Natural killer cell treated with Interleukin-12 subunit alpha and Interleukin-12 subunit beta and Interleukin-15 and Interleukin-18, amount 100 ng/mL, for 72 hours (primary cell): Measurements from ENCODE around the gene EGFR. TPM values are rescaled to one million over a fixed set of nuclear protein-coding genes. Genes with fewer than 3 reads are reported as not detected.

Source experiments
- ATAC-seq, 2 donors: fragments of 150-1000 bp; cut with Tn5 transposase in 1 of 2; sonication (Bioruptor Pico), chemical (Tn5 transposase) in 1 of 2; 2 replicates each; pipeline ENCODE4 v1.10.0; 2021
- DNase-seq: peaks from one replicate; pipeline ENCODE4 v3.0.0; 2022; ENCODE audit warnings: low spot score
- H3K27ac Mint-ChIP-seq, 2 donors: 1 replicate in 1 of 2; 2 replicates in 1 of 2; pipeline ENCODE4 v1.8.0; 2022; ENCODE audit warnings: mixed read lengths in 2 of 2, mild to moderate bottlenecking in 1 of 2, moderate library complexity in 1 of 2
- H3K27me3 Mint-ChIP-seq, 2 donors: 1 replicate in 1 of 2; 2 replicates in 1 of 2; pipeline ENCODE4 v1.8.0; 2022; ENCODE audit warnings: mixed read lengths in 2 of 2
- H3K36me3 Mint-ChIP-seq: one replicate; pipeline ENCODE4 v1.8.0; 2022; ENCODE audit warnings: mixed read lengths
- H3K4me1 Mint-ChIP-seq, 2 donors: 1 replicate in 1 of 2; 2 replicates in 1 of 2; pipeline ENCODE4 v1.8.0; 2022; ENCODE audit warnings: low read depth in 2 of 2, mixed read lengths in 2 of 2, mild to moderate bottlenecking in 1 of 2
- H3K4me3 Mint-ChIP-seq: one replicate; pipeline ENCODE4 v1.8.0; 2022; ENCODE audit warnings: mixed read lengths
- H3K9me3 Mint-ChIP-seq: 2 replicates; pipeline ENCODE4 v1.8.0; 2022; ENCODE audit warnings: mixed read lengths
- total RNA-seq, 2 donors: library from RNA; stranded (reverse); gene quantifications; one replicate each; pipeline ENCODE4 v1.2.3, GENCODE V29; 2022

Gene EGFR
- total RNA-seq, 2 donors from 2014 or later, result not detected

DNA sequence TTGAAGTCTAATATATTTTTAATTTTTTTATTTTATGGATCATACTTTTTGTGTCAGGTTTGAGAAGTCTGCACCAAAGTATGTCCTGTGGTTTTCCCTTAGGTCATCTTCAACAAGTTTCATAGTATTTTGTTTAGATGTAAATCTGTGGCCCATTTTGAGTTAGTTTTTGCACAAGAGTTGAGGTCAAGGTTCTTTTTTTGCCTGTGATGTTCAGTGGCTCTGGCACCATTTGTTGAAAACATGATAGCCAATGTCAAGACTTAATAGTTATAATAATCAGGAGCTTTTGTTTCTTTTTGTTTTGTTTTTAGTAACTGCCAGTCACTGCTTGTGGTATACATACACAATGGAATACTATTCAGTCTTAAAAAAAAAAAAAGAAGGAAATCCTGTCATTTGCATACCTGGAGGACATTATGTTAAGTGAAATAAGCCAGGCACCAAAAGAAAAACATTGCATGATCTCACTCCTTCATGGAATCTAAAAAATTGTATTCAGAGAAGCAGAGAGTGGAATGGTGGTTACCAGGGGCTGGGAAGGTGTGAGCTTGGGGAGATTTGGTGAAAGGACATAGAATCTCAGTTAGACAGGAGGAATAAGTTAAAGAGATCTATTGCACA, 61.3 kb downstream of the EGFR start:
- Mint-ChIP-seq H3K4me1 (no peaks in the 10 kb centered on the region), H3K9me3 (no peaks in the 10 kb centered on the region), H3K4me3 (no peak overlapping the region), H3K27ac (no peak overlapping the region), H3K27me3 (peaks cover 0 to 3% of the 10 kb centered on the region in 2 donors), H3K36me3 (no peaks in the 10 kb centered on the region)
- DNase-seq (no peak), ATAC-seq (no peak)

DNA sequence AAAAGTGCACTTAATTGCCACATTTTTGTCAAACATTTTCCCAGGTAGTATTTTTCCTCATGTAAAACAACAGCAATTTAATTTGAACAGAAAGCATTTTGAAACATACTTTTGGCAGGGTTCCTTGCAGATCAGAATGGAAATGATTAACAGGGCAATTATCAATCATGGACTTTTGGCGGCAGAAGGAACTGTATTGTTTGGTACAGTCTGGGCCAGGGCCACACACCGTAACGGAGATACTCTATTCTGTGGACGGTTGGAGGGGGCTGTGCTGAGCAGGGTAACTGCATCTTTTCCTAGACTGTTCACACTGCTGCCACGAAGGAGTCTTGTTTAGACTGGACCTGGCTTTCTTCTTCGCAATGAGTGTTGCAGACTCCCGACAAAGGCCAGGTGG, 62.3 kb downstream of the EGFR start:
- Mint-ChIP-seq H3K9me3 (no peaks in the 10 kb centered on the region), H3K27me3 (peaks cover 0 to 3% of the 10 kb centered on the region in 2 donors), H3K36me3 (no peaks in the 10 kb centered on the region), H3K27ac (no peak overlapping the region), H3K4me1 (peaks cover 0 to 3% of the 10 kb centered on the region in 2 donors), H3K4me3 (no peak overlapping the region)
- ATAC-seq, result no peak
- DNase-seq, result no peak

DNA sequence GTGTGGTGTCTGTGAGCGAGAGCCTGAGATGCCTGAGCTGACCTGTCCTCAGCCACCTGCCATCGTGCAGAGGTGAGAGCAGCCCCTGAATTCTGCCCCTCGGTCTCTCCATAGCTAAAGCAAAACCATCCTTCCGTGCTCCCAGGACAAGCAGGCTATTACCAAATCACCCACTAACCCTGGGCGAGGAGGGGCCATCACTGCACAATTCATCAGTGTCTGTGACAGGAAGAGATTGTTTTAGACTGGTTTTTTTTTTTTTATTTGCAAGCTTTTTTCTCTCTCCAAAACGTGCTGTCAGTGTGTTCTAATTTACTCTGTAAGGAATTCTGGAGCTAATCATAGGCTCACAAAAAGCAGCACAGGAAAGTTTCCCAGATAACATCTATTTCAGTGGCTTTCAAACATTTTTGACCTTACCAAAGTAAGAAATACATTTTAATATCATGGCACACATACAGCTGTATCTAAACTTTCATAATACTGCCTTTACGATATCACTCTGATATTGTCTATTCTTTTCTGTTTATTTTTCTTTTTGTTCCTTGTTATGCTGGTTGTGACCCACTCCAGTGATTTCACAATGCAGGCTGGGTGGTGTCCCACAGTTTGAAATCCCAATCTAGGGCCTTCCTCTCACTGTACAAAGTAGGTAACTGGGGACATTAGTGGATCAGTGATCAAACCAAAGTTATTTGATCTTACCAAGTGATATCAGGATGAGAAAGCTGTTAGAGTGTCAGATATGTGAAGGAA, 62.8 kb downstream of the EGFR start:
- H3K36me3 Mint-ChIP-seq, result no peaks in the 10 kb centered on the region
- no peak overlapping the region for H3K27ac Mint-ChIP-seq

DNA sequence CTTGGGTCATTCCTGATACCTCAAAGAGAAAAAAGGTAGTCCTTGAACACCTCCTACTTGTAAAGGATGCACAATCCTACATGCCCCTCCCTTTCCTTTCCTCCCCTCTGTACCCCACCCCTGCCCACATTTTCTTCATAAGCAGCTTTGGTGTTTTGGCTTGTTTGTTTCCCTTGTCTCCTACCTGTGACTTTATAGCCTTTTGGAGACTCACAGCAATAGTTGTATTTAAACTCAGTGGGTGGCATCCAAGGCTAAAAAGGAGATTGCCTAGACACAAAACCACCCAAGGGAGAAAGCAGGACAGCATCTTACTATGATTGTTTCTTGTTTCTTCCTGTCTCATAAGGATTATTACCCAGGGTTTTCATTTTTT, 63.4 kb downstream of the EGFR start:
- peaks cover 0 to 6% of the 10 kb centered on the region in 2 donors for H3K27me3 Mint-ChIP-seq
- no peak overlapping the region for H3K27ac Mint-ChIP-seq
- DNase-seq (no peak), ATAC-seq (no peak)
- H3K36me3 Mint-ChIP-seq, result no peaks in the 10 kb centered on the region
- no peak overlapping the region for H3K4me3 Mint-ChIP-seq
- no peaks in the 10 kb centered on the region for H3K9me3 Mint-ChIP-seq
- peaks cover 7 to 12% of the 10 kb centered on the region in 2 donors for H3K4me1 Mint-ChIP-seq

More for the DNA sequence above, 62.8 kb downstream of the EGFR start:
- peaks cover 0 to 3% of the 10 kb centered on the region in 2 donors for H3K27me3 Mint-ChIP-seq
- H3K4me3 Mint-ChIP-seq, result no peak overlapping the region
- H3K9me3 Mint-ChIP-seq, result no peaks in the 10 kb centered on the region
- H3K4me1 Mint-ChIP-seq, result peaks cover 4 to 9% of the 10 kb centered on the region in 2 donors
- DNase-seq (no peak), ATAC-seq (no peak)

- Mint-ChIP-seq H3K4me3 (no peak overlapping the region), H3K36me3 (no peaks in the 10 kb centered on the region), H3K4me1 (peaks cover 9 to 12% of the 10 kb centered on the region in 2 donors), H3K27me3 (peaks cover 0 to 9% of the 10 kb centered on the region in 2 donors), H3K9me3 (no peaks in the 10 kb centered on the region), H3K27ac (no peak overlapping the region)
- DNase-seq (no peak), ATAC-seq (no peak)
These were observed 64.4 kb downstream of the EGFR start for GRCh38 chr7:55083206-55083605.

DNA sequence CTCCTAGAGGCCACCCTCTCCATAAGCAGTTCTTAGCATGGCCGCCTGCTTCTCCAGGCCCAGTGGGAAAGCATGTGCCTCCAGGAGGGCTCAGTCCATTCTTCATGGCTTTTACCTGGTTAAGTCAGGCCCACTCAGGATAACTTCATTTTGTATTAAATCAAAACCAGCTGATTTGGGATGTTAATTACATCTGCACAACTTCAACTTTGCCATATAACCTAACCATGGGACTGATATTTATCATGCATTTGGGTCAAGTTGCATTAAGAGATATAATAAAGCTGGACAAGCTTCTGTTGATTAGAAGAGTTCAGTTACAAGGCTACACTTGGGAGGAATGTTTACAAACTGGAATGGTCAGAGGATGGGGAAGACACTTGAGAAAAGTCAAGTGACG, 65.5 kb downstream of the EGFR start:
- ATAC-seq (no peak), DNase-seq (no peak)
- no peaks in the 10 kb centered on the region for H3K36me3 Mint-ChIP-seq
- H3K9me3 Mint-ChIP-seq, result no peaks in the 10 kb centered on the region
- H3K4me3 Mint-ChIP-seq, result no peak overlapping the region
- H3K27me3 Mint-ChIP-seq, result peaks cover 0 to 9% of the 10 kb centered on the region in 2 donors
- peaks cover 9 to 12% of the 10 kb centered on the region in 2 donors for H3K4me1 Mint-ChIP-seq
- H3K27ac Mint-ChIP-seq, result no peak overlapping the region

- DNase-seq (no peak), ATAC-seq (no peak)
- Mint-ChIP-seq H3K27me3 (peaks cover 0 to 9% of the 10 kb centered on the region in 2 donors), H3K36me3 (no peaks in the 10 kb centered on the region), H3K4me3 (no peak overlapping the region), H3K27ac (no peak overlapping the region), H3K4me1 (peaks cover 9 to 12% of the 10 kb centered on the region in 2 donors), H3K9me3 (no peaks in the 10 kb centered on the region)
These were observed 66.9 kb downstream of the EGFR start for GRCh38 chr7:55085511-55086412.

DNA sequence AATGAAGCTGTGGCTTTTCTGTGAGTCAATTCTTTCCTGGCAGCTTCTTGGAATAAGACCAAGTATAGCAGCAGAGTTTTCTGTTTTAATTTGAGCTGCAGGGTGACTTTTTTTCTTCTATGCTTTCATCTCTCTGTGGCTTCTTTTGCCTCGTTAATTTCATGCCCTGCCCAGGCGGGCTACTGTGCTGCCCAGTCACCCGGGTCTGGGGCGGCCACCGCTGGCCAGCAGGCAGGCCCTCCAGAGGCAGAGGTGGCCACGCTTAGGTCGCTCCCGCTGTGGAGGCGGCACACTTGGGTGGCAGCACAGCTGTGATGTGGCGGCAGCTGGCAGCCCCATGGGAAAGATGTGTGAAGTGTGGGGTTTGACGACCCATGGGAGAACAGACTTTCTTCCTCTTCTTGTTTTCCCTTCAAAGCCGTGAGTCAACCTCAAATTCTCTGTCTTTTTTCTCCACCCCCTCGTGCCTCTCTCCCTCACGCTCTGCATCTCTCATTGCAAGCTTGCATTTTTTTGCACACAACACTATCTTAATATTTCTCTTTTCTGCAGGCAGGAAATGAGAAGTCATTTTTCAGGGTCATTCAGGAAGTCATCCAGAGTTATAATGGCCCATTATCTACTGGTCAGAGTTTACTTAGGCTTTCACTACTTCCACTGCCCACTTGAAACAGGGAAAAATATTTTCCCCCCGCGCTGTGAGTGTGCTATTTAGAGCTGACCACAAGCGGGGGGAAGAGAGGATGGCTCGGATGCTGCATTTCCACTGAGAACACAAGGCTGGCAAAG, 67.8 kb downstream of the EGFR start:
- peaks cover 0 to 9% of the 10 kb centered on the region in 2 donors for H3K27me3 Mint-ChIP-seq
- ATAC-seq (peak; percentile 61), DNase-seq (no peak)
- H3K9me3 Mint-ChIP-seq, result no peaks in the 10 kb centered on the region
- H3K4me3 Mint-ChIP-seq, result peak overlapping the region; percentile 37
- H3K36me3 Mint-ChIP-seq, result no peaks in the 10 kb centered on the region
- H3K4me1 Mint-ChIP-seq, result peaks cover 9 to 12% of the 10 kb centered on the region in 2 donors
- no peak overlapping the region for H3K27ac Mint-ChIP-seq

DNA sequence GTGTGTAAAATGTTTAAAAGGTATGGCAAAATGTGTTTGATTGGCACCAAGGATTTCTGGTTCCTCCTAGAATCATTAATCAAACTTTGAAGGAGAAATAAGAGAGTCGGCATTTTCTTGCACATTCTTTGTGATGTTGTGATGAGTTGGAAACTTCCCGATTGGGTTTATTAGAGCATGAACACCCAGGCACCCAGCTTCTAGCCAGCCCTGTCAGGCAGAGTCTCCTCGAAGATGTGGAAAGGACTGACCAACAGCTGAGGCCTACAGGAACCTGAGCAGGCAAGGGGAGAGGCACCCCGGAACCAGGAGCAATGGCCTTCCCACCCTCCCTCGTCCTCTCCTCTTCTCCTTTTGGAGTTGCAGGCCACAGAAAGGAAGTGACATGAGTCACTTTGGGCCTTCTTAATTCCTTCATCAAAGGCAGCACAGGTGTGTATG, 68.7 kb downstream of the EGFR start:
- ATAC-seq (no peak), DNase-seq (no peak)
- H3K27ac Mint-ChIP-seq, result no peak overlapping the region
- no peak overlapping the region for H3K4me3 Mint-ChIP-seq
- peaks cover 0 to 9% of the 10 kb centered on the region in 2 donors for H3K27me3 Mint-ChIP-seq
- H3K36me3 Mint-ChIP-seq, result no peaks in the 10 kb centered on the region
- peaks cover 9 to 12% of the 10 kb centered on the region in 2 donors for H3K4me1 Mint-ChIP-seq
- H3K9me3 Mint-ChIP-seq, result no peaks in the 10 kb centered on the region

DNA sequence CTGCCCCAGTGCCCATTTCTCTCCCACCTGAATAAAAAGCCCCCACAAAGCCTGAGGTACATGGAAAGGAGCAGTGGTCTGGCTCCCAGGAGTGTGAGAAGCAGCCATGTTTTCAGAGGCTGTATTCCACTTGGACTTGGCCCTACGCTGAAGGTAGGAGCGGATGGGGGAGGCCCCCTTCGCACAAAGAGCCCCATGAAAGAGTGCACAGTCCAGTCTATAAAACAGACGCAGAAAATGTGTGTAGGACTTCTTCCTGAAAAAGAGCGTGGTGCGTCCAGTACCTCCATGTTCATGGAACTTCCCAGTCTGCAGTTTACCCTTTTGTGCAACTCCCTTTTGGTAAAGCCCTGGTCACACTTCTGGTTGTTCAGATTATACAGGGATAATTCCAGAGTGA, 69.3 kb downstream of the EGFR start:
- no peak overlapping the region for H3K4me3 Mint-ChIP-seq
- H3K27ac Mint-ChIP-seq, result no peak overlapping the region
- no peaks in the 10 kb centered on the region for H3K36me3 Mint-ChIP-seq
- H3K4me1 Mint-ChIP-seq, result peaks cover 9 to 12% of the 10 kb centered on the region in 2 donors
- no peaks in the 10 kb centered on the region for H3K9me3 Mint-ChIP-seq
- DNase-seq (no peak), ATAC-seq (no peak)
- peaks cover 0 to 6% of the 10 kb centered on the region in 2 donors for H3K27me3 Mint-ChIP-seq

DNA sequence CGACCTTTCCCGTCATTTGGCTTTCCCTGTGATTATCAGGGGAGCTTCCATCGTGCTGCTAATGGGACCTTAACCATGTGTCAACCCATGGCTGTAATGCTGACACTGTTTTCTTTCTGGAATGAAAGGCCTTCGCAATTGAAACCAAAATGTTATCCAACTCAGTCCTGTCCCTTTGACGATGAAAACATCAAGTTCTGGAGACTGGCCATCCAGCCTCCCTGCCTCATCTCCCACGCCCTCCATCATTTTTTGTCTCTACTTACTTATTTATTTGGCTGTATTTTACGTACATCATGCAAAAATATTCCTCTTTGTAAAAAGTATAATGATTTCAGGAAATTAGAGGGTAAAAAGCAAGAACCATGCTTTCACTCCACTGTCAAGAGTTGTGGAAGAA, 69.8 kb downstream of the EGFR start:
- no peaks in the 10 kb centered on the region for H3K36me3 Mint-ChIP-seq
- ATAC-seq (no peak), DNase-seq (no peak)
- H3K27me3 Mint-ChIP-seq, result peaks cover 5 to 8% of the 10 kb centered on the region in 2 donors
- no peak overlapping the region for H3K27ac Mint-ChIP-seq
- no peaks in the 10 kb centered on the region for H3K9me3 Mint-ChIP-seq
- peaks cover 9 to 12% of the 10 kb centered on the region in 2 donors for H3K4me1 Mint-ChIP-seq
- no peak overlapping the region for H3K4me3 Mint-ChIP-seq

GRCh38 chr7:55092186-55092974, 73.6 kb downstream of the EGFR start:
- no peaks in the 10 kb centered on the region for H3K9me3 Mint-ChIP-seq
- no peaks in the 10 kb centered on the region for H3K36me3 Mint-ChIP-seq
- ATAC-seq, result no peak
- H3K4me3 Mint-ChIP-seq, result no peak overlapping the region
- peaks cover 8 to 16% of the 10 kb centered on the region in 2 donors for H3K27me3 Mint-ChIP-seq
- no peak for DNase-seq
- peaks cover 0 to under 1% of the 10 kb centered on the region in 2 donors for H3K4me1 Mint-ChIP-seq
- H3K27ac Mint-ChIP-seq, result no peak overlapping the region
